Measurements from ENCODE around the gene ADAM15.

GRCh38 chr1:155002464-155003226 is 48.5 kb upstream of the ADAM15 start, which contains the start of gene ZBTB7B:
- peak in 2 of 3 donors; percentile 8 to 14 for TF ChIP-seq CTCF (IDR thresholded peaks at IDR 0.05)
- no peak for TF ChIP-seq POLR2AphosphoS5 (IDR thresholded peaks at IDR 0.05)
- TF ChIP-seq POLR2A (IDR thresholded peaks at IDR 0.05): no peak

Data from breast epithelium (tissue), 3 donors.